Measurements from ENCODE around the gene ZC3H15.

DNA sequence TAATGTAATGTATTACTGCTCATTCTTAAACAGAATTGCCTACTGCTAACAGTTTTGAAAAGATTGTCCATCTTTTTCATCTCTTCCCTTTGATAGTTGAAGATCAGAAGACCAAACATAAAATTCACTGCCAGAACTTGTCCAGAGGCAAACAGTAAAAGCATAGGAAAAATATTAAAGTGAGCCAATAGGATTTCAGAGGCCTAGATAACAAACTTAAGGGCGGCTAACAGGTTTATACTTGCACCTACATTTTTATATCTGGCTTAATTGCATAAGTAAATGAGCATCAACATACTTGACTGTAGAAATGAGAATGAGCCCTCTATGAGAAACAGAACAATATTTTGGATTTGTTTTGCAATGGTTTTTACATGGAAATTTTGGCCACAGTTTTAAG lies 30.3 kb downstream of the ZC3H15 start:
- TF ChIP-seq CBX5 (IDR thresholded peaks at IDR 0.05; ENCODE audit: low read depth, low read length) (no peak), POLR2A (IDR thresholded peaks at IDR 0.05; ENCODE audit: control extremely low read depth in 1 of 2, low read depth in 2 of 2, low read length in 2 of 2) (no peak), CTCF (IDR thresholded peaks at IDR 0.05; ENCODE audit: control extremely low read depth in 1 of 3, insufficient read depth in 1 of 3, low read depth in 1 of 3, low read length in 3 of 3) (no peak), TCF12 (IDR thresholded peaks at IDR 0.05; ENCODE audit: low read depth, low read length) (no peak), YY1 (IDR thresholded peaks at IDR 0.05; ENCODE audit: low read depth, low read length) (no peak), EZH2 (IDR thresholded peaks at IDR 0.05; ENCODE audit: low read depth, low read length, severe bottlenecking) (no peak), JUND (IDR thresholded peaks at IDR 0.05; ENCODE audit: low read length) (no peak), RAD21 (IDR thresholded peaks at IDR 0.05 in 1 of 2, conservative IDR thresholded peaks at IDR 0.05 in 1 of 2; ENCODE audit: low read depth in 2 of 2, low read length in 2 of 2) (no peak), GTF2F1 (IDR thresholded peaks at IDR 0.05; ENCODE audit: borderline replicate concordance, low read depth, low read length) (no peak), RXRA (IDR thresholded peaks at IDR 0.05; ENCODE audit: insufficient read depth, low read depth, low read length) (no peak)

Measured in H1 (cell line).